ENCODE data around the gene RPL27A.

The RPL27A gene

DNA sequence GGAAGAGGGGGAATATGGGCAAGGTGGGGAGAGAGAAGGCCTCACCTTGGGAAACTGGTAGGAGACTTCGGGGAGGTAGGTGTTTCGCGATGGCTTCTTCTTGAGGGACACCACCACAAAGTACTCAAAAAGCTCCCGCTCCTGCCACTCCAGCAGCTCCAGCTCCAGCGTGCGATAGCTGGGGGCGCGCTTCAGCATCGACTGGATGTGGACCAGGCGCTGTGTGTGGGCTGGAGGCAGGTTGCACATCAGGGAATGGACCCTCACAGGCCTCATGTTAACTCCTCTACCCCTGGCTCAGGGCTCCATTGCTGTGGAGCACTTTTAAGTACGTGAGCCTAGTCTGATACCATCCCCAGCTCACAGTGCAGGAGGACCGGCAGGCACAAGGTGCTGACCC lies 29.9 kb downstream of the RPL27A start:
- no peaks in the 10 kb centered on the region for H3K27me3 ChIP-seq (ENCODE audit: low read depth)
- peaks cover 11% of the 10 kb centered on the region for H3K4me1 ChIP-seq
- H3K4me3 ChIP-seq: no peak overlapping the region
- H3K36me3 ChIP-seq (replicated peaks): peaks cover 2% of the 10 kb centered on the region; the same call in 1 of the 2 replicates
- no peaks in the 10 kb centered on the region for H3K9me3 ChIP-seq
- no peak for DNase-seq (ENCODE audit: low spot score in 2 of 2)
- in situ Hi-C loops (cut with MboI; ENCODE audit: low sequenced_read_pairs): no loop called here

GRCh38 chr11:8713760-8714454 lies 31.3 kb downstream of the RPL27A start:
- DNase-seq (ENCODE audit: low spot score in 2 of 2): no peak

GRCh38 chr11:8714622-8715225 lies 32.1 kb downstream of the RPL27A start:
- H3K4me1 ChIP-seq: no peaks in the 10 kb centered on the region; the same call in 1 of the 2 replicates
- in situ Hi-C loops (cut with MboI; ENCODE audit: low sequenced_read_pairs): no loop called here

More at GRCh38 chr11:8713760-8714454, 31.3 kb downstream of the RPL27A start:
- Histone ChIP-seq H3K4me1 (peaks cover 5% of the 10 kb centered on the region), H3K36me3 (replicated peaks) (peaks cover 4% of the 10 kb centered on the region; the same call in 1 of the 2 replicates), H3K27me3 (ENCODE audit: low read depth) (no peaks in the 10 kb centered on the region), H3K4me3 (no peak overlapping the region), H3K9me3 (no peaks in the 10 kb centered on the region)
- in situ Hi-C loops (cut with MboI; ENCODE audit: low sequenced_read_pairs): no loop called here

GRCh38 chr11:8715501-8715900 lies 32.9 kb downstream of the RPL27A start:
- no peak for DNase-seq (ENCODE audit: low spot score in 2 of 2)
- in situ Hi-C loops (cut with MboI; ENCODE audit: low sequenced_read_pairs): no loop called here
- H3K4me1 ChIP-seq: no peaks in the 10 kb centered on the region
- H3K36me3 ChIP-seq (replicated peaks): peaks cover 4% of the 10 kb centered on the region; the same call in 1 of the 2 replicates
- no peaks in the 10 kb centered on the region for H3K27me3 ChIP-seq (ENCODE audit: low read depth)
- no peak overlapping the region for H3K4me3 ChIP-seq
- no peaks in the 10 kb centered on the region for H3K9me3 ChIP-seq

More at GRCh38 chr11:8714622-8715225, 32.1 kb downstream of the RPL27A start:
- Histone ChIP-seq H3K36me3 (replicated peaks) (peaks cover 4% of the 10 kb centered on the region; the same call in 1 of the 2 replicates), H3K9me3 (no peaks in the 10 kb centered on the region), H3K27me3 (ENCODE audit: low read depth) (no peaks in the 10 kb centered on the region), H3K4me3 (no peak overlapping the region)
- no peak for DNase-seq (ENCODE audit: low spot score in 2 of 2)

DNA sequence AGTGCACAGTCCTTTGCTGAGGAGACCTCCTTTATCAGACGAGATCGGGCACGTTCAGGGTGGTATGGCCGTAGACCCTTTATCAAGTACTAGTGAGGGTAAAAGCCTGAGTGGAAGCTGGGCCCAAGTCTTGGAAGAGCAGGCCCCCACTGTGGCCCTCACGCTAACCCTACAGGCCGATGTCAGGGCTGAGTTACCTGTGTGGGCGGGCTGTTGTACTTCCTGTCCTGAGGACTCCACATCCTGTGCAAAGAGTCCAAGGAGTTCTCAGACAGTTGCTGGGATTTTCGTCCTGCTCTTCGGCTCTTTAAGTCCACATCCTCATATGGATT lies 34.9 kb downstream of the RPL27A start:
- Histone ChIP-seq H3K27me3 (ENCODE audit: low read depth) (no peaks in the 10 kb centered on the region), H3K36me3 (replicated peaks) (peaks cover 4% of the 10 kb centered on the region; the same call in 1 of the 2 replicates), H3K4me3 (no peak overlapping the region), H3K4me1 (no peaks in the 10 kb centered on the region), H3K9me3 (no peaks in the 10 kb centered on the region)
- DNase-seq (ENCODE audit: low spot score in 2 of 2): no peak
- in situ Hi-C loops (cut with MboI; ENCODE audit: low sequenced_read_pairs): no loop called here

DNA sequence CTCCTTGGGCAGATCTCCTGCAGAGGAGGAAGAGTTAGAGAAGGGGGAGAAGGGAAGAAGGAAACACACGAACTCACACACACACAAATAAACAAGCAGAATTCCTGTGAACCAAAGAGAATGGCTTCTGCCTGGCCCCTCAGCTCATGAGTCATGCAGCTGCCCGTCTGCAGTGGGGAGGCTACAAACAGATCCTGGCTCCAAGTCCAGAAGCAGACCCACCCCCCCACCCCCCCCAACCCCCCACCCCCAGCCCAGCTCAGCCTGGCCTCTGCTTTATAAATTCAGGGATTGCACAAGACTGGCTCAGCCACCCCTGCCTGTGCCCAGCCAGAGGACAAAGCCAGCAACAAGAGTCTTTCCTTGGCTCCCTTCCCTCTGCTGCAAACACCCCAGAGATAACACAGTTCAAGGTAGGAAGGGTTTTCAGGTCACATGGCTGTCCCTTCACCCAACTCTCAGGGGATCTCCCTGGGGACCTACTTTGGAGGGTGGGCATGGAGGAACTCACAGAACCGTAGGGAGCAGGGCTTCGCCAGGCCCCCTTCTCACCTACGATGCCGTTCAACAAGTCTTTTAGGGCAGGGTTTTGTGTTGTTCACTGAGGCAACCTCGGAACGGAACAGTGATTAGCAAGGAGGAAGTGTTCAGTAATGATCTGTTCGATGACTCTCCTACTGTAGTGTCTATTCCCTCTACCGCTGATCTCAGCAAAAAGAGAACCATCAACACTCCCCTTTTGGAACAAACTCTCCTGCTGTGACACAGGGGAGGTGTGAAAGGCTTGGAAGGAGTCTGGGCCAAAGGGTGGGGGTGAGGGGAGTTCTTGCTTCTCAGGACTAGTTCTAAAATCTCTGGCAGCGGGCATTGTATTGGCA lies 35.5 kb downstream of the RPL27A start:
- no peak overlapping the region for H3K4me3 ChIP-seq

GRCh38 chr11:8719211-8719649 lies 36.6 kb downstream of the RPL27A start:
- no peaks in the 10 kb centered on the region for H3K4me1 ChIP-seq
- no peak for DNase-seq (ENCODE audit: low spot score in 2 of 2)
- no peaks in the 10 kb centered on the region for H3K9me3 ChIP-seq
- no peak overlapping the region for H3K4me3 ChIP-seq
- in situ Hi-C loops (cut with MboI; ENCODE audit: low sequenced_read_pairs): no loop called here
- no peaks in the 10 kb centered on the region for H3K27me3 ChIP-seq (ENCODE audit: low read depth)
- peaks cover 4% of the 10 kb centered on the region; the same call in 1 of the 2 replicates for H3K36me3 ChIP-seq (replicated peaks)

More for the DNA sequence above, 35.5 kb downstream of the RPL27A start:
- in situ Hi-C loops (cut with MboI; ENCODE audit: low sequenced_read_pairs): no loop called here
- DNase-seq (ENCODE audit: low spot score in 2 of 2): no peak
- Histone ChIP-seq H3K4me1 (no peaks in the 10 kb centered on the region), H3K9me3 (no peaks in the 10 kb centered on the region), H3K27me3 (ENCODE audit: low read depth) (no peaks in the 10 kb centered on the region), H3K36me3 (replicated peaks) (peaks cover 4% of the 10 kb centered on the region; the same call in 1 of the 2 replicates)

DNA sequence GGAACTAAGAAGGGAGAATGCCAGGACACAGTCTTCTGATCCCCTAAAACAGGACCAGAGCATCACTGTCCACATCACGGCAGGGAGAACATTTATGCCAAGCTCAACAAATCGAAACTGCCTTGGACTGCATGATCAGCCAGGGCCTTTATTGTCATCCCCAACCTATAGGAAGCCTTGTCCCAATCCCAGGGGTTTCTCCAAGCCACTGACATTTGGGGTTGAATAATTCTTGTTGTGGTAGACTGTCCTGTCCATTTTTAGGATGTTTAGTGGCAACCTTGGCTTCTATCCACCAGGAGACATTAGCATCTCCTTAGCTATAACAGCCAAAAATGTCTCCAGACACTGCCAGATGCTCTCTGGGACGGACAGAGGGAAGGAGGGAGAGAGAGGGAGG lies 37.1 kb downstream of the RPL27A start:
- Histone ChIP-seq H3K9me3 (no peaks in the 10 kb centered on the region), H3K4me1 (no peaks in the 10 kb centered on the region), H3K27me3 (ENCODE audit: low read depth) (no peaks in the 10 kb centered on the region), H3K36me3 (replicated peaks) (peaks cover 4% of the 10 kb centered on the region; the same call in 1 of the 2 replicates), H3K4me3 (no peak overlapping the region)
- no peak for DNase-seq (ENCODE audit: low spot score in 2 of 2)
- in situ Hi-C loops (cut with MboI; ENCODE audit: low sequenced_read_pairs): no loop called here

DNA sequence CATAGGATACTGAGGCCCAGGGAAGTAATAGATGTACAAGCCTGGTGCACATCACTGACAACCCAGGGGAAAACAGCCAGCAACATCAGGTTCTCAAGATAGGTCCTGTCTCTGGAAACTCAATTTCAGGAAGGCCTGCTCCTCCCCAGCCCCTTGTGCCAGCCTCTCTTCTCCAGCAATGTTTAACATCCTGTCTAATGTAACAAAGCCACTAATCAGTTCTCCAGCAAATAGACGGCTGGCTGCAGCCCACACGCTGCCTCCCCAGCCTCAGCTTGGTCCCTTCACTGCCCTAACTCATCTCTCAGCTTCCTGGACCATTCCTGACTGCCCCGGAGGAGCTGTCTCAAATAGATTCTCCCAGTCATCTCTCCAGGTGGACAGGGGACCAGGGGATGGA lies 37.8 kb downstream of the RPL27A start:
- no peak overlapping the region for H3K4me3 ChIP-seq
- H3K4me1 ChIP-seq: no peaks in the 10 kb centered on the region
- in situ Hi-C loops (cut with MboI; ENCODE audit: low sequenced_read_pairs): no loop called here
- no peak for DNase-seq (ENCODE audit: low spot score in 2 of 2)
- peaks cover 4% of the 10 kb centered on the region; the same call in 1 of the 2 replicates for H3K36me3 ChIP-seq (replicated peaks)
- H3K9me3 ChIP-seq: no peaks in the 10 kb centered on the region
- H3K27me3 ChIP-seq (ENCODE audit: low read depth): no peaks in the 10 kb centered on the region

- Histone ChIP-seq H3K4me1 (no peaks in the 10 kb centered on the region), H3K36me3 (replicated peaks) (peaks cover 4% of the 10 kb centered on the region; the same call in 1 of the 2 replicates), H3K9me3 (no peaks in the 10 kb centered on the region), H3K27me3 (ENCODE audit: low read depth) (no peaks in the 10 kb centered on the region), H3K4me3 (no peak overlapping the region)
- in situ Hi-C loops (cut with MboI; ENCODE audit: low sequenced_read_pairs): no loop called here
- no peak for DNase-seq (ENCODE audit: low spot score in 2 of 2)
Observed at GRCh38 chr11:8720868-8721608, 38.4 kb downstream of the RPL27A start.

GRCh38 chr11:8721609-8722500 lies 39.3 kb downstream of the RPL27A start:
- Histone ChIP-seq H3K9me3 (no peaks in the 10 kb centered on the region), H3K4me3 (no peak overlapping the region), H3K4me1 (no peaks in the 10 kb centered on the region), H3K27me3 (ENCODE audit: low read depth) (no peaks in the 10 kb centered on the region), H3K36me3 (replicated peaks) (peaks cover 4% of the 10 kb centered on the region; the same call in 1 of the 2 replicates)
- in situ Hi-C loops (cut with MboI; ENCODE audit: low sequenced_read_pairs): no loop called here
- no peak for DNase-seq (ENCODE audit: low spot score in 2 of 2)

GRCh38 chr11:8722809-8723208 lies 40.2 kb downstream of the RPL27A start:
- no peaks in the 10 kb centered on the region for H3K4me1 ChIP-seq
- no peaks in the 10 kb centered on the region for H3K27me3 ChIP-seq (ENCODE audit: low read depth)
- H3K9me3 ChIP-seq: no peaks in the 10 kb centered on the region
- DNase-seq (ENCODE audit: low spot score in 2 of 2): no peak
- no peaks in the 10 kb centered on the region for H3K36me3 ChIP-seq (replicated peaks)
- in situ Hi-C loops (cut with MboI; ENCODE audit: low sequenced_read_pairs): no loop called here
- no peak overlapping the region for H3K4me3 ChIP-seq

Data from HAP-1 (cell line).